Stimulated activated CD4-positive, alpha-beta T cell treated with anti-CD3 and anti-CD28 coated beads, Interleukin-15, amount 100 ng/mL, for 48 hours (primary cell): ENCODE measurements around the gene NINL.
"Not testable (repeated sequence)": the region's sequence is repeated elsewhere in the genome, so short reads cannot be mapped to it uniquely, and the experiment has no call there.

Experiments
- DNase-seq, 2 donors: peaks; one replicate each; pipeline ENCODE4 v3.0.0-alpha.2; 2020; ENCODE audit warnings: low read depth in 2 of 2

NINL gene

GRCh38 chr20:25503936-25504335, 81.4 kb downstream of the NINL start:
- no peak for DNase-seq

DNA sequence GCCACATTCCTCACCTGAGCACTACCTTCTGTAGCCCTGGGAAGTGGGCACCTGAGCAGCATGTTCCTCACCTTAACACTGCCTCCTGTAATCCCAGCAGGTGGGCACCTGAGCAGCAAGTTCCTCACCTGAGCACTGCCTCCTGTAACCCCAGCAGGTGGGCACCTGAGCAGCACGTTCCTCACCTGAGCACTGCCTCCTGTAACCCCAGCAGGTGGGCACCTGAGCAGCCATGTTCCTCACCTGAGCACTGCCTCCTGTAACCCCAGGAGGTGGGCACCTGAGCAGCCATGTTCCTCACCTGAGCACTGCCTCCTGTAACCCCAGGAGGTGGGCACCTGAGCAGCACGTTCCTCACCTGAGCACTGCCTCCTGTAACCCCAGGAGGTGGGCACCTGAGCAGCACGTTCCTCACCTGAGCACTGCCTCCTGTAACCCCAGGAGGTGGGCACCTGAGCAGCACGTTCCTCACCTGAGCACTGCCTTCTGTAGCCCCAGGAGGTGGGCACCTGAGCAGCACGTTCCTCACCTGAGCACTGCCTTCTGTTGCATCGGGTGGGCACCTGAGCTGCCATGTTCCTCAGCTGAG, 82.2 kb downstream of the NINL start:
- DNase-seq = not testable (repeated sequence)

- no peak for DNase-seq
Observed at GRCh38 chr20:25500880-25501351, 84.4 kb downstream of the NINL start.

- no peak for DNase-seq
Observed at GRCh38 chr20:25499855-25500434, 85.4 kb downstream of the NINL start.

- DNase-seq = no peak
Observed at GRCh38 chr20:25499031-25499430, 86.3 kb downstream of the NINL start.

DNA sequence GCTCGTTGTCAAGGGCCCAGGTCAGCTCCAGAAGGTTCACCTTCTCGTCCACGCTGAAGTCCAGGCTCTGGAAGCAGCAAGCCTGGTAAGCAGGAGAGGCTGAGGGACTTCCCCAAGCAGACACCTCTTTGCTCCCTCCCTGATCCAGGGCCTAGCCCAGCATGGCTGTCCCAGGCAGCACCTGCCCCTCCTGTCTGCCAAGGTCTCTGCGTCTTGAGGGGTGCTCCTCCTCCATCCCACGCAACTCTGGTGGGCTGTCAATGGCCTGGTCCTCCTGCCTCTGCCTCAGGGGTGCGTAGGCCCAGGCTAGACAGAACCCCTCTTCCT, 87.1 kb downstream of the NINL start:
- no peak for DNase-seq

- DNase-seq = no peak
Observed at GRCh38 chr20:25497586-25498279, 87.6 kb downstream of the NINL start.

- no peak for DNase-seq
Observed at GRCh38 chr20:25496968-25497401, 88.3 kb downstream of the NINL start.

GRCh38 chr20:25496165-25496967, 89.0 kb downstream of the NINL start:
- DNase-seq = no peak

DNA sequence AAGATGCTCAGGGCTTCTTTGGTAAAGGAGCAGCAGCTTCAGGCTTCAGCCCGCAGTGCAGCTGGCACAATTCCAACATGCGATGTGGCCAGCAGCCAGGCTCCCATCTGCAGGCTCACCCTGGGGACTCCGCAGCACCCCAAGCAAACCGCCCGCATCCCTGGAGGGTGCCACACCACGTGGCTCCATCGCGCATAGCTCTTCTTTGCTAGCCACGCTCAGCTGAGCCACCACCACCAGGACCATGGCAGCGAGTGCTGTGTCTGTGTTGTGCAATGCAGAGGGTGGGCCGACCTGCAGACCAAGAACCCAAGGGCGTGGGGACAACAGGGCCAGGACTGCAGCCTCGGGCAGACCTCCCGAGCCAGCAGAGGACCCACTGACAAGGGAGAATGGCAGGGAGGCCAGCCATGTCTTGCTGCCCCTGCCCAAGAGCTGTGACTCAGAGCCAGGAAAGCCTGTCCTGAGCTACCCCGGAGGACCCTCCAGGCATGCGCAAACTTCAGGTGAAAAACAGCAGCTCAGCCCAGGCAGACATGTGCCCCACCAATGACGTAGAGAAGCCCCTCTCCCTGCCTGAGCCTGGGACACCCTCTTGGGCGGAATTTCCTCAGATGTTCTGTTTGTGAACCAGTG, 90.0 kb downstream of the NINL start:
- no peak for DNase-seq

DNA sequence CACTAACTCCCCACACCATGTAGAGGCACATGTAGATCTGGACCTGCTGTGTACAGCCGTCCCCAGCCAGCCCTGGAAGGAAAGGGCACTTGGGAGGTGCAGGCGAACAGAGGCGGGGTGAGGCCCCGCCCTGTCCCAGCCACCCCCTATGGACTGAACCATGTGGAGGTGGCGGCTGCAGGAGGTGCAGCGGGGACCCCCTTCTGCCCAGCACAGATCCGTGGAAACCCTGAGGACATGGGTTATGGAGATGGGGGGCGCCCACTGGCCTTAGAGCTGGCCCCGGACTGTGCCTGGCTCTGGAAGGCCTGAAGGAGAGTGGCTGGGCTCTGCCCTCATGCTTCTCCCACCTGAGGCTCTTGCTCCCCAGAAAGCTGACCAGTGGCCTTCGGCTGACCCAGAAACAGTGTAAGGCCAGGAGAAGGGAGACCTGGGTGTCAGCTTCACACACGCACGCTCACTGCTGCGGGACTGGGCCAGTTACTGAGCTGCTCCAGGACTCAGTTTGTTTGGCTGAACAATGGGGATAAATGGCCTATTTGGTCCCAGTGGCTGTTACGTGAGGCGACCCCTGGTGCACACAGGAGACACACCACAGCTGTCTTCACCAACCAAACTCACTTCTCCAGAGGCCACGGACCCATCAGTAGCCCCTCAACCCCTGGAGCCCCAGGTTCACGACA, 90.7 kb downstream of the NINL start:
- DNase-seq = no peak

GRCh38 chr20:25493748-25494505, 91.4 kb downstream of the NINL start:
- no peak for DNase-seq

DNA sequence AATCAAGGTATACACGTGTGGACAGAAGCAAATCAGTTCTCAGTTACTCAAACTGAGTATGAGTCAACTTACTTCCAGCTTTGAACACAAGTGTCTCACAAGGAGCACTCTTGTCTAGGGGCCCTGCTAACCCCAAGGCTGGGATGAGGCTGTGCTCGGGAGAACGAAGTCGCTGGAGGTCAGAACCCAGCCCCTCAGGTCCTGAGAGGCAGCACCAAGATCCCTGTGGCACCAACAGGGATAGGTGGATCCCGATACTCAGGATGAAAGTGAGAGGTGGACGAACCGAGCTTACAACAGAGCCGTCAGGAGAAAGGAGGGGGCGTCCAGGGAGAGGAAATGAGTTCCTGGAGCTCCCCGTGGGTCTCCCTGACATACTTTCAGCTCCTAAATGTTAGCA, 92.2 kb downstream of the NINL start:
- DNase-seq = no peak

- no peak for DNase-seq
Observed at GRCh38 chr20:25491446-25492038, 93.8 kb downstream of the NINL start.

GRCh38 chr20:25490656-25491445, 94.5 kb downstream of the NINL start:
- no peak for DNase-seq

- DNase-seq = no peak
Observed at GRCh38 chr20:25489221-25489871, 96.0 kb downstream of the NINL start.

GRCh38 chr20:25487975-25488374, 97.4 kb downstream of the NINL start:
- DNase-seq = no peak

DNA sequence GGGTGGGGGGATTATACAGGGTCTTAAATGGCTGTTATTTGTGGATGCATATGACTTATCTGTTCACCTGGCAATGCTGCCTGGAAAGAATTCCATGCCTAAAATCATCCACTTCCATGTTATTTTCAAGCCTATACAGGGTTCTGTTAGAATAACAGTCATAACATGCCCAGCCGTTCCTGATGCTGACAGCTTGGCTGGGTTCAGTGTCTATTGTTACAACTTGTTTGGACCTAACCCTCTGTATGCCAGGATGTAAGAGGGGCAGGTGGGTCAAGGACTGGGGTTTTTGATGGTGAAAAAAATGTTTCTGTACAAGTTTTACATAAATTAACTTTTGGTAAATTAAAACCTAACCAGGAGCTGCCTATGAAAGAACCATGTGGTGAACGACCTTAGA, 98.0 kb downstream of the NINL start:
- no peak for DNase-seq

GRCh38 chr20:25486377-25486776, 99.0 kb downstream of the NINL start:
- DNase-seq = no peak
